ENCODE measurements around the gene CCDC97.
A peak's percentile ranks its signal among the peaks of the same experiment; 100 is the strongest.

Gene CCDC97

GRCh38 chr19:41321204-41321599, 11.2 kb downstream of the CCDC97 start:
- DNase-seq, result no peak

DNA sequence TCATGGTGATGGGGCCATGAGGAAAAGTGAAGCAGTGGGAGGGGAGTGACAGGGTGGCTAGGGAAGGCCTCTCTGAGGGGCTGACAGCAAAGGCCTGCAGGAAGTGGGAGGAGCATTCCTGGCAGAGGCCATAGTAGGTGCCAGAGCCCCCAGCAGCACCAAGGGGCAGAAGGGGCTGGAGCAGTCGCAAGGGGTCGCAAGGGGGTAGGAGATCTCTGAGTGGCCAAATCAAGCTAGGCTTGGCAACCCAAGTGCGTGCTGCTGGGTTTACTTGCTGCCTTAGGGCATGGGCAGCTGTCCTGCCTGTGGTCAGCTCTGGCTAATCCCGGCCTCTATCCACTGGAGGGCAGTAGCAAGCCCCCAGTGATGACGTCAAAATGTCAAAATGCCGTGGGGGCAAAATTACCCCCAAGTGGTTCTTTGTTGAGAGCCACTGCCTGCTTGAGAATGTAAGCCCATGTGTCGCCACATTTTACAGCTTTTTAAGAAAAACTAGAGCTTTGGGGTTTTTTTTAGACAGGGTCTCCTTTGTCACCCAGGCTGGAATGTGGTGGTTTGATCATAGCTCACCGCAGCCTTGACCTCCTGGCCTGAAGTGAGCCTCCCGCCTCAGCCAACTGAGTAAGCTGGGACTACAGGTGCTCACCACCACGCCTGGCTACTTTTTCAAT, 11.8 kb downstream of the CCDC97 start:
- DNase-seq, result peak; percentile 64

DNA sequence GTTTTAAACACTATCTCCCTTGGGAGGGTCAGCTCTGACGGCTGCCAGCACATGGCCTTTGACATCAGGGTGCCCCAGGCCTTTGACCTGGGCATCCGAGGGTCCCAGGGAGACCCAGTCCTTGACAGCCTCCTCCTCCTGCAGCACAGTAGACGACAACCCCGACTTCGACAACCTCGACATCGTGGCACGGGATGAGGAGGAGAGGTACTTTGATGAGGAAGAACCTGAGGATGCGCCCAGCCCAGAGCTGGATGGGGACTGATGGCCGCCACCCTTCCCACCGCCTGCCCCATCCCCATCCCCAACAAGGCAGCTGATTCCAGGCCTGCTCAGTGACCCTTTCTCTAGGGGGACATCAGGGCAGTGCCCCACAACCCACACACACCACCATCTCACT, 12.5 kb downstream of the CCDC97 start:
- DNase-seq, result no peak

DNA sequence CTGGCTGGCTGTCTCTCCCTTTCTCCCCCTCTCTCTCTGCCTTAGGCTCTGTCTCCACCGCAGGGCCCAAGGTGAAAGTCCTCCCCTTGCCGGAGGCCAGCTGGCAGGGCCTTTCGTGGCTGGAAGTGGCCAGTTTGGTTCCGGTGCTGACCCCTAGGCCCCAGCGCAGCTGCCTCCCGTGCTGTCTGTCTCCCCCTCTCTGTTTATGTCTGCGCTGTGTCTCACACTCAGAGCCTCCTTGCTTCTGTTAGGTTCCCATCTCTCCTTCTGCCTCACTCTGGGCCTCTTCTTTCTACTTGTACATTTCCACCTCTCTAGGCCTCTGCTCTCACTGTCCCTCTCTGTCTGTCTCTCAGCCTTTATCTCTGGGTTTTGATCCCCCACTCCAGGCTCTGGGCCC, 13.1 kb downstream of the CCDC97 start:
- DNase-seq, result no peak

- no peak for DNase-seq
Observed at GRCh38 chr19:41323430-41324125, 13.6 kb downstream of the CCDC97 start.

DNA sequence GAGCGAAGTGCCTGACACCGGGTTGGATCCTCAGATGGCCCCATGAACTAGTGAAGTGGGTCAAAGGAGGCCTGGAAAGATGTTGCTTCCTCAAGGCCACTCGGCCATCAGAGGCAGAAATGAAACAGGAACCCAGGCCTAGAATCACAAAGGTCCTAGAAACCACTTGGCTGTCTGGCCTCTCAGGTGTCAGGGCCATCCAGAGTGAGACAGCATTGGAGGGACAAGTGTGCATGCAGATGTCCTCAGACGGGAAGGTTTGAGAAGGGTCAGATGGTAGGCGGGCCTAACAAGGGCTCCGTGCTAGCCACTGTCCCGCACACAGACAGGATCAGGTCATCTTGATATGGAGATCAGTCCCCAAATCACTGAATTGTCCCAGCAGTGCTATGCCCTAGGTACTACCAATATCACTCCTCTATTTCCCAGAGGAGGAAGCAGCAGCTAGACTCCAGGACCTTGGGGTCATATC, 14.3 kb downstream of the CCDC97 start:
- DNase-seq, result peak; percentile 64

DNA sequence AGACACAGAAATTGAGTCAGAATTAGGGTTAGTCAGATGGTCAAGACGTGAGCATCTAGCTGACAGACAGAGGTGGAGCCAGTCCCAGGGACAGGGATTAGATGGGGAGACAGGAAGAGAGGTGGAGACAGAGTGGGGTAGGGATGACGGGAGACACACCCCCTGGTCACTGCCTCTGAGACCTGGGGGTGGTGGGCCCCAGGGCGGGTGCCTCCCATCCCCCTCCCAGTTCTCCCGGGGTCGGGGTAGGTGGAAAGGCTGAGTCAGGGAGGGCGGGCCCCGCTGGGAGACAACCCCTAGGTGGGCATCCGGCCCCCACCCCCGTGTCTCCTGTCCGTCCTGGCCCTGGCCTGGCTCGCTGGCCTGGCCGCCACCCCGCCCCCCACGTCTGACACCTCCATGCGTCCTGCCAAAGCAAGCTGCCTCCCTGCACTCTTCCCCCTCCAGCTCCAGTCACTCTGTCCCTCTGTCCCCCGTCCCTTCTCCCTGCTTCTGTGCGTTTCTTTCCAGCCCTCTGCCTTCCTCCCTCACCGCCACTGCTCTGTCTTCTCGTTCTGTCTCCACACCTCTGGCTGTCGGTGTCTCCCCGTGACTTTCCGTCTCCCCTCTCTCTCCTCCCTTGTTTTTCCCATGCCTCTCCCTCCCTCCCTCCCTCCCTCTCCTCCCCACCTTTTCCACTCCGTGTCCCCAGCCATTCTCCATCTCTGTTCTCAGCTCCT, 15.1 kb downstream of the CCDC97 start:
- DNase-seq, result peak; percentile 84

GRCh38 chr19:41325640-41325946, 15.6 kb downstream of the CCDC97 start:
- no peak for DNase-seq

- peak; percentile 87 for DNase-seq
Observed at GRCh38 chr19:41325947-41326706, 16.2 kb downstream of the CCDC97 start.

GRCh38 chr19:41327076-41327575, 17.2 kb downstream of the CCDC97 start:
- DNase-seq, result peak; percentile 77

DNA sequence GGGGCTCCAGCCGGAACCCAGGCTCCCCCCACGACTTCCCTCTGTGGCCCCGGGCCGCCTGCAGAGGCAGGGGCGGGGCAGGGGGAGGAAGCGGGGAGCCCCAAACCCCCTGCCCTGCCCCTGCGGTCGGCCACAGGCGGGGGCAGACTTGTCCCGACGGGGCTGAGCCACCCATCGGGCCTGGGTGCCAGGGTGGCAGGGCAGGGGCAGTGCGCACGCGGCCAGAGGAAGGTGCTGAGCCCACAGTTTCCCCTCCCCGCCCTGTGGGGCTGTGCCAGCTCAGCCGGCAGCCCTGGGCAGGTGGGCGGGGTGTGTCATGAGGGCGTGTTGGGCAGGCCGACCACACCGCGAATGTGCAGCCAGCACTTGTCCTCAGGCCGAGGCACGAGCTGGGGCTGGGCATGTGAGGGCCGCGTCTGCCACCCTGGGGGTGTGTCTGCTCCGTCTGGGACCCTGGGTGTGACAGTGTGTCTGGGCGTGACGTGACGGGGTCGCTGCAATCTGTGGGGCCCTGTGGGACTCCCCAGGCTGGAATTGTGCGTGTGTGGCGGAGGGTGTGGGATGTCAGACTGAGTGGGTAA, 17.7 kb downstream of the CCDC97 start:
- DNase-seq, result peak; percentile 95

DNA sequence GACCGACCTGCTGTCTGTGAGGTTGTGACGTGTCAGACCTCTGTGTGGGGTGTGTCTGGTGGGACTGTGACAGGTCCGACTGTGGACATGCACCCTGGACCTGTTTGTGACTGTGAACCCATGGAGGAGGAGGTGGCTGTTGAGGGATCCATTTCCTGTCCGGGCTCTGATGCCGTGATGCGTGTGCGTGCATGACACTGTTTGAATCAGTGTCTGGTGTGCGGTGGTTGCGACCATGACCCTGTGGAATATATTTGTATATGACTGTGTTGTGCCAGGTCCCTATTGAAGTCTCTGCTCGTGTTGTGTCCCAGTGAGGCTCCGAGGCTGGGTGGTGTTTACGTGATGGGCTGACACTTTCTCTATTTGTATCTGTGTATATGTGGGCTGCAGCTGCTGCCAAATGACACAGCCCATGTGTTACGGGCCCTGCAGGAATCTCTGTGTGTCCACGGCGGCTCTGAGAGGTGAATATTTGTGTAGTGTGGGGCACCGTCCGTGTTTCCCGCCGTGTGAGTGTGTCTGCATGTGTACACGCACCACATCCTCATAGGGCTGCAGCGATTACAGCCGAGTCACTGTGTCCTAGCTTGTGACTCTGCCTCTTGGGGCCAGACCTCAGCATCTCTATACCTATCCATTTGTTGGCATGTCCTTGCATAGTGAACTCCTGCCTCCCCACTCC, 18.3 kb downstream of the CCDC97 start:
- DNase-seq, result peak; percentile 80

- DNase-seq, result no peak
Observed at GRCh38 chr19:41328842-41329225, 18.9 kb downstream of the CCDC97 start.

DNA sequence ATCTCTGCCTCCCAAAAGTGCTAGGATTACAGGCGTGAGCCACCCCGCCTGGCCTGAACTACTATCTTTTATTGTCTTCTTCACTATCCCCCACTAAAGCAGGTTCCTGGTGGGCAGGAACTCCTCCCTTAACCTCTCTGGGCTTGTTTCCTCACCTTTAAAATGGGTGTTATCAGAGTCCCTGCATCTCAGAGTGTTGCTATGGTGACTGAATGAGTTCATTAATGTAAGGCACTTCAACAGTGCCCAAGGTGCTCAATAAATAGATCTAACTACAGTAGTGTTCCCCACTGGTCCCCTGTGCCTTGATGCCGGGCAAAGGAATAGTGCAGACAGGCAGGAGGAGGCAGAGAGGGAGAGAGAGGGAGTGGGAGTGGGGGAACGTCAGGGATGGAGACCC, 20.5 kb downstream of the CCDC97 start:
- DNase-seq, result peak; percentile 48

- DNase-seq, result no peak
Observed at GRCh38 chr19:41330946-41331678, 21.1 kb downstream of the CCDC97 start.

GRCh38 chr19:41332000-41332399, 22.0 kb downstream of the CCDC97 start:
- no peak for DNase-seq

GRCh38 chr19:41332468-41332867, 22.5 kb downstream of the CCDC97 start:
- DNase-seq, result no peak

GRCh38 chr19:41334793-41335192, 24.8 kb downstream of the CCDC97 start:
- no peak for DNase-seq

GRCh38 chr19:41335467-41335866, 25.5 kb downstream of the CCDC97 start:
- no peak for DNase-seq

DNA sequence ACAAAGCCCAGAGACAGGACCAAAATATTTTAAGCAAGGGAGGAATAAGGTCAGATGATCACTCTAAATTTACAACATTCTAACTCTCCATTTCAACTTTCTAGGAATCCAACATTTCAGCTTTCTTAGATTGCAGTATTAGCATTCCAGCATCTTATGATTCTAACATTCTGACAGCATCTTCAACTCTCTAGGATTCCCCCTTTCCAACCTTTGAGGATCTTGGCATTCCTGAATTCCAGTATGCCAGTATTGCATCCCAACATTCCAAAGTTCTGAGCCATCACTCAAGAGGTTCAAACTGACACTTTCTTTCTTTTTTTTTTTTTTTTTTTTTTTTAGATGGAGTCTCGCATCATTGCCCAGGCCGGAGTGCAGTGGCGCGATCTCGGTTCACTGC, 30.0 kb downstream of the CCDC97 start:
- DNase-seq, result no peak

Measured in DMS53 (cell line).